Measurements from ENCODE around the gene MRPL22.
"Not testable (repeated sequence)": the region's sequence is repeated elsewhere in the genome, so short reads cannot be mapped to it uniquely, and the experiment has no call there.

MRPL22 gene

DNA sequence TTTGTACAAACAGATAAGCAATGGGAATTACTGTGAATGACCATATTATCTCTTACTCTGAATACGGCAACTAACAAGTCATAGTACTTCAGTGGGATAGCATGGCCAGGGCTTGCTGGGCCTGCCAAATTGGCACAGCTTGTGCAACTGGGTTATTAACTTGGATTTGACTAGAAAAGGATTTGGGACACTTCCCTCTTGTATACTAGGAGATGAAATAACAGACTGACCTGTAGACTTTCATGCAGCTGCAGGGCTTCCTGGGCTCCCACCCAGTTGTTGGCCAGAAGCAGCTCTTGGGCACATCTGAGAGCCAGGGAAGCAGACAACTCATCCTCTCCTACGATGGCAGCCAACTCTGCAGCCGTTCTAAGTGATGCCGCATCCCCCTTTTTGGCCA is 42.7 kb upstream of the MRPL22 start:
- H3K4me3 ChIP-seq (ENCODE audit: low read depth, low read length): no peak overlapping the region
- TF ChIP-seq, protein P1, sequence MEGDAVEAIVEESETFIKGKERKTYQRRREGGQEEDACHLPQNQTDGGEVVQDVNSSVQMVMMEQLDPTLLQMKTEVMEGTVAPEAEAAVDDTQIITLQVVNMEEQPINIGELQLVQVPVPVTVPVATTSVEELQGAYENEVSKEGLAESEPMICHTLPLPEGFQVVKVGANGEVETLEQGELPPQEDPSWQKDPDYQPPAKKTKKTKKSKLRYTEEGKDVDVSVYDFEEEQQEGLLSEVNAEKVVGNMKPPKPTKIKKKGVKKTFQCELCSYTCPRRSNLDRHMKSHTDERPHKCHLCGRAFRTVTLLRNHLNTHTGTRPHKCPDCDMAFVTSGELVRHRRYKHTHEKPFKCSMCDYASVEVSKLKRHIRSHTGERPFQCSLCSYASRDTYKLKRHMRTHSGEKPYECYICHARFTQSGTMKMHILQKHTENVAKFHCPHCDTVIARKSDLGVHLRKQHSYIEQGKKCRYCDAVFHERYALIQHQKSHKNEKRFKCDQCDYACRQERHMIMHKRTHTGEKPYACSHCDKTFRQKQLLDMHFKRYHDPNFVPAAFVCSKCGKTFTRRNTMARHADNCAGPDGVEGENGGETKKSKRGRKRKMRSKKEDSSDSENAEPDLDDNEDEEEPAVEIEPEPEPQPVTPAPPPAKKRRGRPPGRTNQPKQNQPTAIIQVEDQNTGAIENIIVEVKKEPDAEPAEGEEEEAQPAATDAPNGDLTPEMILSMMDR (IDR thresholded peaks at IDR 0.05; ENCODE audit: insufficient read depth, low read length, missing control alignments): no peak
- ChIA-PET CTCF (no interaction called here), POLR2A (no interaction called here)
- no peak for DNase-seq (ENCODE audit: low read depth, low spot score)

DNA sequence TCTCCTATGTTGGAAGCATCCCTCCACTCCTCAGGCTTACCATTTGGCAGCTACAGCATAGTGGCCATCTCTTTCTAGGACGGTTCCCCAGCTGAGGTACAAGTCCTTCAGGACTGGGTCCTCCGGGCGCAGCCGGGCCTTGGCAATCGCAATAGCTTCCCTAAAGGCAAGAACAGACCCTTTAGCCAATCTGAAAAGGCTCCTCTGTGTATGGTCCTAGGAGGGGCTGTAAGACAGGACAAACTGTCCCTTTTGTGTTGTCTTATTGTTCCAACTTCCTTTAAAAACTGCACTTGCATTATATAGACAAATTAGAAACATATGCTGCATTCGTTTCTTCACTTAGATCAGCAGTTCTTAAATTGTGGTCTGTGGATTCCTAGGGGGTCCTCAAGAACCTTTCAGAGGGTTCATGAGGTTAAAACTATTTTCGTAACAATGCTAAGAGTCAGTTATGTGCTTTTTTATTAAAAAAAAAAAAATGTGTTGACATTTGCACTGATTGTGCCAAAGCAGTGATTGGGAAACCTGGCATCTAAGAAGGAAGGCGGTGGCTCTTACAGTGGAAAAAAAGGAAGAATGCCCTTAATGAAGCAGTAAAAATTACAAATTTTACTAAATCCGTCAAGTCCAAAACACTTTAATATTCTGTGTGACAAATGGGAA is 41.6 kb upstream of the MRPL22 start:
- H3K4me3 ChIP-seq (ENCODE audit: low read depth, low read length): no peak overlapping the region
- no peak for DNase-seq (ENCODE audit: low read depth, low spot score)
- TF ChIP-seq, protein P1 (IDR thresholded peaks at IDR 0.05; ENCODE audit: insufficient read depth, low read length, missing control alignments): no peak
- POLR2A ChIA-PET: no interaction called here
- CTCF ChIA-PET: no interaction called here

DNA sequence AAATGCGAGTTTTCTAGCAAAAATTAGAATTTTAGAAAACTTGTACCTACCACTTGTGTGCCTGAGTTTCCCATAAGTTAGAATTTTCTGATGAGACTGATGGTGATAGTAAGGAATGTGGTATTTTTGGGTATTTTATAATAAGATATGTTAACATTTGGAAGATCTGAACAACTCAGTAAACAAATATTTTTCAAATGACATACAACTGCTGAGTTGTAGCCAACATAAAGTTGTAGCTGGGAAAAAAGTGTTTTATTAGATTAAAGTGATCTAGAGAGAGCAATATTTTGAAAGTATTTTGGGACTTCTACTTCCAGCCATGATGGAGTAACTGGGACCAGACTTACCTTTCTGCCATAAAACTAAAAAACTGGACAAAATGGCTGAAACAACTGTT is 40.8 kb upstream of the MRPL22 start:
- DNase-seq (ENCODE audit: low read depth, low spot score): no peak
- ChIA-PET POLR2A (no interaction called here), CTCF (no interaction called here)
- TF ChIP-seq, protein P1 (IDR thresholded peaks at IDR 0.05; ENCODE audit: insufficient read depth, low read length, missing control alignments): no peak
- no peak overlapping the region for H3K4me3 ChIP-seq (ENCODE audit: low read depth, low read length)

DNA sequence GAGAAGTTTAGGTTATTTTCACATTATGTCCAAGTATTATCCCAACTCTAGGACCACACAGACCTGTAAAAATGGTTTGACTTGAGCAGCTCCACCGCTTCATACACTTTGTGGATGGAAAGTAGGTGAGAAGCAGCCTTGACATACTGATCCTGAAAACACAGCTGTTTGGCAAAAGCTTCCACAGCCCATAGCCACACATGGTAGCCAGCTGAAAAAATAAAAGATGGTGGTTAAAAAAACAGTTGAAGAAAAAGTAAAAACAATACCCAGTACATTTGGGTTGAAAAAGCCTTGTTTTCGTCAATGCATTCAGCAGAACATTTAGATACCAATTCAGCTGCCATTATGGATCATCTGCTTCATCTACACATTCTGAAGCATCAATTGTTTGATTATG is 39.6 kb upstream of the MRPL22 start:
- CTCF ChIA-PET: interaction anchor here (1.0 kb wide), 1 partner anchor 249 kb away, joined by 3 read pairs; no protein-coding TSS in a partner anchor

DNA sequence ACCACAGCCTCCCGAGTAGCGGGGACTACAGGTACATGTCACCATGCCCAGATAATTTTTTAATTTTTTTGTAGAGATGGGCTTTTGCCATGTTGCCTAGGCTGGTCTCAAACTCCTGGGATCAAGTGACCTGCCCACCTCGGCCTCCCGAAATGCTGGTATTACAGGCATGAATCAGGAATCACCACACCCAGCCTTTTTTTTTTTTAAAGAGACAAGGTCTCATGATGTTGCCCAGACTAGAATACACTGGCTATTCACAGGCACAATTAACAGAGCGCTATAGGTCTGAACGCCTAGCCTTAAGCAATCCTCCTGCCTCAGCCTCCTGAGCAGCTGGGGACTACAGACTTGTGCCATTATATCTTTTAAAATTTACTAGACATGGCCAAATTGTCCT is 39.0 kb upstream of the MRPL22 start:
- ChIA-PET CTCF (interaction anchor here (1.0 to 2.1 kb wide), 2 partner anchors 15 to 250 kb away, joined by 3 to 6 read pairs; no protein-coding TSS in a partner anchor), POLR2A (interaction anchor here (0.6 kb wide), 1 partner anchor 20 kb away, joined by 4 read pairs; no protein-coding TSS in a partner anchor)
- DNase-seq (ENCODE audit: low read depth, low spot score): no peak
- H3K4me3 ChIP-seq (ENCODE audit: low read depth, low read length): no peak overlapping the region
- TF ChIP-seq, protein P1 (IDR thresholded peaks at IDR 0.05; ENCODE audit: insufficient read depth, low read length, missing control alignments): no peak

More for the DNA sequence above, 39.6 kb upstream of the MRPL22 start:
- POLR2A ChIA-PET: interaction anchor here (0.6 kb wide), 1 partner anchor 19 kb away, joined by 4 read pairs; no protein-coding TSS in a partner anchor
- H3K4me3 ChIP-seq (ENCODE audit: low read depth, low read length): no peak overlapping the region
- no peak for DNase-seq (ENCODE audit: low read depth, low spot score)
- TF ChIP-seq, protein P1 (IDR thresholded peaks at IDR 0.05; ENCODE audit: insufficient read depth, low read length, missing control alignments): no peak

DNA sequence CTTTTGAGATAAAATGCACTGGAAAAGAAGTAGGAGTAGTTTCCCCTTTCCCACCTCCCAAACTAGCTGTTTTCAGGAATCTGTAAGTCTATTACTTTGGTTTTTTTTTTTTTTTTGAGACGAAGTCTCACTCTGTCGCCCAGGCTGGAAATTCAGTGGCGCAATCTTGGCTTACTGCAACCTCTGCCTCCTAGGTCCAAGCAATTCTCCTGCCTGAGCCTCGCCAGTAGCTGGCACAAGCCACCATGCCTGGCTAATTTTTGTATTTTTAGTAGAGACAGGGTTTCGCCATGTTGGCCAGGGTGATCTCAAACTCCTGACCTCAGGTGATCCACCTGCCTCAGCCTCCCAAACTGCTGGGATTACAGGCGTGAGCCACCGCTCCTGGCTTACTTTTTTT is 35.3 kb upstream of the MRPL22 start:
- DNase-seq (ENCODE audit: low read depth, low spot score); H3K4me3 ChIP-seq (ENCODE audit: low read depth, low read length); POLR2A ChIA-PET: not testable (repeated sequence)
- CTCF ChIA-PET: interaction anchor here (0.8 kb wide), 1 partner anchor 21 kb away, joined by 3 read pairs; no protein-coding TSS in a partner anchor

DNA sequence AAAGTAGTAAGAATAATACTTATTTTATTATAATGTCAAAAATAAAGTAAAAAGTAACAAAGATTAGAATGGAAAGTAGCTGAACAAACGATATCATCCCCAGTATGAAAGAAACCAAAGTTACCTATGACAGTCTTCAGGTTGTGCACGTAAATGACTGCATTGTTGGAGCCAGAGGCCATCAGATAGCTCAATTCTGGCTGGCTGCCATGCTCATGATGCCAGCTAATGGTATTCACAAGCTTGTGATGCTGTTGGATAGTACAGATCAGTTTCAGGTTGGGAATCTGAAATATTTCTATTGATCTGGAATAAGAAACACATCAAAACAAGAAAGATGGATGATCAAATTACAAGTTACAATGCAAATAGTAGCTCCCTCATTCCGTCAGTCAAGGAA is 24.0 kb upstream of the MRPL22 start:
- no peak overlapping the region for H3K4me3 ChIP-seq (ENCODE audit: low read depth, low read length)
- ChIA-PET POLR2A (no interaction called here), CTCF (interaction anchor here (1.8 kb wide), 1 partner anchor 14 kb away, joined by 6 read pairs; no protein-coding TSS in a partner anchor)
- TF ChIP-seq, protein P1 (IDR thresholded peaks at IDR 0.05; ENCODE audit: insufficient read depth, low read length, missing control alignments): no peak
- DNase-seq (ENCODE audit: low read depth, low spot score): no peak
